CD8-positive, alpha-beta memory T cell (primary cell): ENCODE measurements around the gene VMP1. TPM values are rescaled to one million over a fixed set of nuclear protein-coding genes. Genes with fewer than 3 reads are reported as not detected.

Experiments used
- CTCF ChIA-PET: fragments of 350-600 bp; sonication (Branson Sonifier 250); formaldehyde crosslinking; loops from one replicate; lab custom pipeline; 2021; ENCODE audit warnings: antibody characterized with exemption; lab: Charles Lee
- POLR2A ChIA-PET: fragments of 350-600 bp; sonication (Branson Sonifier 250); formaldehyde crosslinking; loops from one replicate; lab custom pipeline; 2021; ENCODE audit warnings: antibody characterized with exemption; lab: Charles Lee
- DNase-seq, 5 donors: peaks; one replicate each; pipeline versions ENCODE4 v3.0.0 to v3.0.0-alpha.2; 2020 to 2022; ENCODE audit warnings: mixed read lengths in 1 of 5
- H3K27ac ChIP-seq: one replicate; pipeline ENCODE4 v1.7.0; 2013; ENCODE audit warnings: low read depth, mild to moderate bottlenecking, low read length, moderate library complexity
- H3K27me3 ChIP-seq: 2 replicates; pipeline ENCODE4 v1.7.0; 2013; ENCODE audit warnings: low read length, mild to moderate bottlenecking; ENCODE audit not compliant: insufficient read depth, poor library complexity, severe bottlenecking
- H3K36me3 ChIP-seq: 2 replicates; pipeline ENCODE4 v1.7.0; 2013; ENCODE audit warnings: mild to moderate bottlenecking, low read length, moderate library complexity; ENCODE audit not compliant: insufficient read depth
- H3K4me1 ChIP-seq: 2 replicates; pipeline ENCODE4 v1.7.0; 2013; ENCODE audit warnings: mild to moderate bottlenecking, low read length, moderate library complexity; ENCODE audit not compliant: insufficient read depth
- H3K4me3 ChIP-seq: 2 replicates; pipeline ENCODE4 v1.7.0; 2013; ENCODE audit warnings: mild to moderate bottlenecking, low read length
- H3K9me3 ChIP-seq: 2 replicates; pipeline ENCODE4 v1.7.0; 2013; ENCODE audit warnings: mild to moderate bottlenecking, low read length
- H3K27ac Mint-ChIP-seq, 8 donors: one replicate each; pipeline ENCODE4 v1.8.0; 2020 to 2021; ENCODE audit warnings: mixed read lengths in 8 of 8, mild to moderate bottlenecking in 6 of 8, inconsistent platforms in 3 of 8, moderate library complexity in 3 of 8
- H3K27me3 Mint-ChIP-seq, 2 donors: one replicate each; pipeline ENCODE4 v1.8.0; 2020 to 2021; ENCODE audit warnings: mixed read lengths in 2 of 2, mild to moderate bottlenecking in 1 of 2, moderate library complexity in 1 of 2
- H3K36me3 Mint-ChIP-seq, 3 donors: one replicate each; pipeline ENCODE4 v1.8.0; 2020 to 2021; ENCODE audit warnings: mixed read lengths in 3 of 3, inconsistent platforms in 1 of 3, mild to moderate bottlenecking in 1 of 3
- H3K4me1 Mint-ChIP-seq, 3 donors: one replicate each; pipeline ENCODE4 v1.8.0; 2020 to 2021; ENCODE audit warnings: mixed read lengths in 3 of 3, inconsistent platforms in 1 of 3, mild to moderate bottlenecking in 1 of 3
- H3K4me3 Mint-ChIP-seq, 7 donors: one replicate each; pipeline ENCODE4 v1.8.0; 2020 to 2021; ENCODE audit warnings: mixed read lengths in 7 of 7, mild to moderate bottlenecking in 6 of 7, moderate library complexity in 4 of 7, inconsistent platforms in 2 of 7
- H3K9me3 Mint-ChIP-seq, 5 donors: one replicate each; pipeline ENCODE4 v1.8.0; 2020 to 2022; ENCODE audit warnings: mixed read lengths in 5 of 5, mild to moderate bottlenecking in 3 of 5, moderate library complexity in 2 of 5, inconsistent platforms in 1 of 5
- polyA plus RNA-seq: library from polyadenylated mRNA; unstranded; fragments of 300-500 nt; fragmentation: Illumina TruSeq; gene quantifications from one replicate; pipeline ENCODE4 v1.2.3, GENCODE V29; 2021
- total RNA-seq, 2 experiments: library from RNA; stranded (reverse); gene quantifications; one replicate each; pipeline ENCODE4 v1.2.3, GENCODE V29; 2021

Gene VMP1
- total and polyA plus RNA-seq, 3 experiments from 2014 or later = 57.0 to 151 (median 150) TPM

DNA sequence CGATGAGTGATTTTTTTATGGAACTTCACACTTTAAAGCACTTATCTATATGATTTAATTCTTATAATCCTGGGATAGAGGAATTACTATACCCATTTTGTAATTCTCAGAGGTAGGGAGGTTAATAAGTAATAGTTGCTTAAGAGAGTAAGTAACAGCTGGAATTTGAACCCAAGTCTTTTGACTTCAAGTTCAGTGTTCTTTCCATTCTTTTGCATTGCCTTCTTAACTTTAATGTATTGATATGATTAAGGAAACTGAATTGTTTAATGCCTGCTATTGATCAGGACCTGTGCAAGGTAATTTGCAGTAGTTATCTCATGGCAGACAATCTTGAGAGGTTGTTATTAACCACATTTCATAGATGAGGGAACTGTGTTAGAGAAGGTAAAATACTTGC, 106.8 kb downstream of the VMP1 start:
- no peaks in the 10 kb centered on the region for H3K4me1 ChIP-seq
- CTCF ChIA-PET = interaction anchor here (0.8 kb wide), 1 partner anchor 62 kb away, joined by 3 read pairs; no protein-coding TSS in a partner anchor
- peaks cover 7% of the 10 kb centered on the region for H3K36me3 ChIP-seq
- H3K27ac ChIP-seq = no peak overlapping the region
- no peaks in the 10 kb centered on the region for H3K9me3 ChIP-seq
- no peak overlapping the region for H3K4me3 ChIP-seq
- Mint-ChIP-seq H3K27me3 (no peaks in the 10 kb centered on the region), H3K27ac (peak overlapping the region in 1 of 8 donors; percentile 14), H3K36me3 (peaks cover 9 to 43% (median 12%) of the 10 kb centered on the region in 3 donors), H3K4me3 (no peak overlapping the region), H3K4me1 (peaks cover 7 to 11% (median 11%) of the 10 kb centered on the region in 3 donors), H3K9me3 (no peaks in the 10 kb centered on the region)
- no peak for DNase-seq
- no peaks in the 10 kb centered on the region for H3K27me3 ChIP-seq
- POLR2A ChIA-PET = no interaction called here

DNA sequence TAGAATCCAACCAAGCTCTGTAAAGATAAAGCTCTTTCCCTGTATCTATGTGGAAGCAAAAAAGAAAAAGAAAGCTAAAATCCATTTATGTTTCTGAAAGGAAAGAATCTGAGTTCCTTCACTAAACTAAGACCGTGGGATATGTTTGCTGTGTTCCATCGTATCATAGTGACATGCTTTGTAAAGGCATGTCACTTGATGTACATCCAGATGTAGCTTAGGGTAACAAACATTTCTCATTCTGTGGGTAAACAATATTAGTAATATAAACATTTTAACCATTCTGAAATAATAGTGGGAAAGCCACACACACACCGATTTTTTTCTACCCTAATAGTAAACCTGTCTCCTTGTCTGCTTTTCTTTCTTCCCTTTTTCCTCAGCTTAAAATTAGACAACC, 107.2 kb downstream of the VMP1 start:
- Histone ChIP-seq H3K4me1 (no peaks in the 10 kb centered on the region), H3K36me3 (peaks cover 7% of the 10 kb centered on the region), H3K27ac (no peak overlapping the region), H3K27me3 (no peaks in the 10 kb centered on the region), H3K4me3 (no peak overlapping the region), H3K9me3 (no peaks in the 10 kb centered on the region)
- peaks cover 9 to 41% (median 12%) of the 10 kb centered on the region in 3 donors for H3K36me3 Mint-ChIP-seq
- peak overlapping the region in 2 of 8 donors; percentile 14 to 52 for H3K27ac Mint-ChIP-seq
- no peak overlapping the region for H3K4me3 Mint-ChIP-seq
- DNase-seq = no peak
- ChIA-PET POLR2A (no interaction called here), CTCF (interaction anchor here (0.8 kb wide), 1 partner anchor 63 kb away, joined by 3 read pairs; no protein-coding TSS in a partner anchor)
- no peaks in the 10 kb centered on the region for H3K27me3 Mint-ChIP-seq
- H3K9me3 Mint-ChIP-seq = no peaks in the 10 kb centered on the region
- H3K4me1 Mint-ChIP-seq = peaks cover 7 to 12% (median 11%) of the 10 kb centered on the region in 3 donors

DNA sequence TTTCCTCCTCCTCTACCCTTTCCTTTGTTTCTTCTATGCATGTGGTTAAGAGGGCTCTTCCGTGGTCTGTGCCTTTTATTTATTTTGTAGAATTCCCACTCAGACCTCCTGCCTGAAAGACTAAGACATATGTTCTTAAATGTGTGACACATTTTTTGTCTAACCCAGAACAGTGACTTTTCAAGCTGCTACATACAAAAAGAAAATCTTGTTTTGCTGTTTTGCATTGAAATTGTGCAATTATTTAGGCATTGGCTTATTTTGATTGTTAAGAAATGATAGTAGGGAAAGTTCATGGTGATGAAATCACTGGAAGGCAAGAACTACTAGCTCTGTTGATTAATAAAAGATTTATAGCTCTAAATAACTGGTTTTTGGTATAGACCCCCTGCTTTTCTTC, 108.5 kb downstream of the VMP1 start:
- Mint-ChIP-seq H3K9me3 (no peaks in the 10 kb centered on the region), H3K4me3 (no peak overlapping the region), H3K27me3 (no peaks in the 10 kb centered on the region), H3K36me3 (peaks cover 9 to 47% (median 16%) of the 10 kb centered on the region in 3 donors), H3K4me1 (peaks cover 7 to 20% (median 11%) of the 10 kb centered on the region in 3 donors), H3K27ac (peak overlapping the region in 1 of 8 donors; percentile 17)
- H3K27me3 ChIP-seq = no peaks in the 10 kb centered on the region
- no peaks in the 10 kb centered on the region for H3K9me3 ChIP-seq
- no peaks in the 10 kb centered on the region for H3K4me1 ChIP-seq
- ChIA-PET CTCF (interaction anchor here (1.0 kb wide), 1 partner anchor 38 kb away, joined by 3 read pairs; no protein-coding TSS in a partner anchor), POLR2A (interaction anchor here (0.6 kb wide), 1 partner anchor 16 kb away, joined by 6 read pairs; no protein-coding TSS in a partner anchor)
- no peak for DNase-seq
- H3K36me3 ChIP-seq = peaks cover 7% of the 10 kb centered on the region
- no peak overlapping the region for H3K4me3 ChIP-seq
- H3K27ac ChIP-seq = no peak overlapping the region

DNA sequence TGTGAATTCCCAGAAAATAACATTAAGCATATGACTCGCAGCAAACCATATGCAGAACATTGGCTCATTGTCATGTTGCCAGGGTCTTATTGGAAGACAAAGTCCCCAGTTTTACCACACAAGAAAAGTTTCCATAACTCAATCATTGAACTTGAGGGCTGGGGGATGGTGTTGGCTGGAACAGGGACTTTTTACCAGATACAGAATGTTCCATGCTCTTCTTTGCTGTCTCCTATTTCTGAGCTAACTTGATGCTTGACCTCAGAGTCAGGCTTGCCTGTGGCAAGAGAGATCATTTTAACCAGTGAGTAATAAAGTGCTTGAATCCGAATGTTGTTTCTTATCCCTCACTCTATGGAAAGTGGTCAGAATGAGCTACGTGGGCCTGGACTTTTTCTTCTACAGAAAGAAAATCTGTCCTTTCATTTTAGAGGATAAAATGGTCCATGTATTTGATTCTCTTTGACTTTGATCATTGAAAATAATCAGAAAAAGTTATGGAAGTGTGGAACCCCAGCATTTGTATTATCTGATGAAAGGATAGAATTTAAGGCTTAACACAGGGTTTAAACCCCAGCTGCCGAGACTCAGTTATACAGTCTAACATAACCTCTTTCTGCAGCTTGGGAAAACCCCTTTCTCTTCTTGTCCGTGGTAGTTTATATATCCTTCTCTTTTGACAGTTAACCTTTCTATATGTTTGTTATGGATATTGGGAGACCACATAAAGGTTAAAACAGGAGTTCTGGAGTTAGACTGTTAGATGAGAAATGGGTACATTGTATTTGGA, 118.3 kb downstream of the VMP1 start:
- ChIA-PET POLR2A (no interaction called here), CTCF (interaction anchor here (0.8 to 1.2 kb wide), 4 partner anchors 12 to 72 kb away, joined by 3 to 4 read pairs (median 4); no protein-coding TSS in a partner anchor)
- peak overlapping the region; percentile 1 to 92 (median 79) for H3K27ac Mint-ChIP-seq
- H3K9me3 Mint-ChIP-seq = no peaks in the 10 kb centered on the region
- H3K4me1 ChIP-seq = peaks cover 53% of the 10 kb centered on the region
- no peak overlapping the region for H3K27ac ChIP-seq
- H3K4me3 Mint-ChIP-seq = peak overlapping the region; percentile 7 to 55 (median 27)
- DNase-seq = no peak
- H3K9me3 ChIP-seq = no peaks in the 10 kb centered on the region
- peaks cover 0 to 11% (median 0%) of the 10 kb centered on the region in 3 donors for H3K36me3 Mint-ChIP-seq
- H3K27me3 Mint-ChIP-seq = no peaks in the 10 kb centered on the region
- no peaks in the 10 kb centered on the region for H3K27me3 ChIP-seq
- H3K4me3 ChIP-seq = no peak overlapping the region
- peaks cover 43 to 58% (median 55%) of the 10 kb centered on the region in 3 donors for H3K4me1 Mint-ChIP-seq
- no peaks in the 10 kb centered on the region for H3K36me3 ChIP-seq

DNA sequence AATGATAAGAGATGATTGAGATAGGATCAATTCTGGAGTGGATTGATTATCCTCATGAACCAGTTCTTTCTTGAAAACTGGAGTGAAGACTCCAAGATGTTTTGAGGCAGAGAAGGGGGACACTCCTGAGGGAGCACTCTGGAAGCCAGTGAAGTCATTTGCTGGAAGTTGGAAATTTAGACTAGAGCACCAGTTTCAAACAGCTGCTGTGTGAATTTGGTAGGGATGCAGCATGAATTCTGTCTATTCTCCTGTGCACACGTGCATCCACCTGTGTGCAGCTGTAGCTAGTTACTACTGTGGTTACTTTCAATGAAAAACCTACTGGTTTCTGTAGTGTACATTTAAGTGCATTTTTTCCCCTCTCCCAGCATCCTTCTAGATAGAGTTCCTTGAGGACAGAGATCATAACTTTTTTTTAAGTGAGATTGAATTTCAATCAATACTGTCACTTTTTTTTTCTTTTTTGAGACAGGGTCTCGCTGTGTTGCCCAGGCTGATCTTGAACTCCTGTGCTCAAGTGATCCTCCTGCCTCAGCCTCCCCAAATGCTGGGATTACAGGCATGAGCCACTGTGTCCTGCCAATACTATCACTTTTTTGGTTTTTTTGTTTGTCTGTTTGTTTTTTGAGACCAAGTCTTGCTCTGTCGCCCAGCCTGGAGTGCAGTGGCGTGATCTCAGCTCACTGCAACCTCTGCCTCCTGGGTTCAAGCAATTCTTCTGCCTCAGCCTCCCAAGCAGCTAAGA, 119.4 kb downstream of the VMP1 start:
- peak overlapping the region; percentile 83 to 98 (median 88) for H3K27ac Mint-ChIP-seq
- DNase-seq = no peak
- Histone ChIP-seq H3K27me3 (no peaks in the 10 kb centered on the region), H3K36me3 (no peaks in the 10 kb centered on the region), H3K4me3 (no peak overlapping the region), H3K9me3 (no peaks in the 10 kb centered on the region), H3K27ac (no peak overlapping the region), H3K4me1 (peaks cover 55% of the 10 kb centered on the region)
- no peaks in the 10 kb centered on the region for H3K27me3 Mint-ChIP-seq
- CTCF ChIA-PET = interaction anchor here (0.9 to 2.0 kb wide), 4 partner anchors 12 to 140 kb away, joined by 3 to 18 read pairs (median 4); no protein-coding TSS in a partner anchor
- H3K4me3 Mint-ChIP-seq = peak overlapping the region in 5 of 7 donors; percentile 7 to 48 (median 15)
- peaks cover 0 to 8% (median 0%) of the 10 kb centered on the region in 3 donors for H3K36me3 Mint-ChIP-seq
- peaks cover 48 to 67% (median 61%) of the 10 kb centered on the region in 3 donors for H3K4me1 Mint-ChIP-seq
- POLR2A ChIA-PET = interaction anchor here (0.7 to 3.5 kb wide), 2 partner anchors 12 to 19 kb away, joined by 4 to 45 read pairs; no protein-coding TSS in a partner anchor
- no peaks in the 10 kb centered on the region for H3K9me3 Mint-ChIP-seq

DNA sequence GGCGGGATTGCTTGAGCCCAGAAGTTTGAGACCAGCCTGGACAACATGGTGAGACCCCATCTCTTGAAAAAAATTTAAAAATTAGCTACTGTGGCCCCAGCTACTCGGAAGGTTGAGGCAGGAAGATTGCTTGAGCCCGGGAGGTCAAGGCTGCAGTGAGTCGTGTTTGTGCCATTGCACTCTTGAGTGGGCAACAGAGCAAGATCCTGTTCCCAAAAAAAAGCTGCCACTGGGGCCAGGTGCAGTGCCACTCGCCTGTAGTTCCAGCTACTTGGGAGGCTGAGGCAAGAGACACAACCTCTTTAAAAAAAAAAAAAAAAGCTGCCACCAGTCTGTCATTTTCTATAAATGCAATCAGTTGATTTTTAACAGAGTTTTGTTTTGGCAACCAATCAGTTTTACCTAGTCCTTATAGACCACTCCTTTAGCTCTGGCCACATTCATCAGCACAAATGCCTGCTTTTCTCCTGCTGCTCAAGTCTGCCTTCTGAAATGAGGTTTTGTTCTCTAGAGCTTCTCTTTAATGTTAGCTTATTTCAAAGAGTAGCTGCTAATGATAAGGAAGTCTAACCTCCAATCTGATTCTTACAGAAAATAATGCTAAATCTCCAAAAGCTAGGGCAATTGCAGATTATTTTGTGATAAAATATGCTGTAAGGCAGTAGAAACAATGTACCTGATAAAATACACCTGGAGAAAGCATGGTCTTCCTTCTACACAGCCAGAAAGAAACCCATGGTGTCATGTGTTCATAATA, 120.4 kb downstream of the VMP1 start:
- H3K4me1 ChIP-seq = peaks cover 55% of the 10 kb centered on the region
- CTCF ChIA-PET = interaction anchor here (0.8 to 2.0 kb wide), 8 partner anchors 11 to 141 kb away, joined by 3 to 18 read pairs (median 3); no protein-coding TSS in a partner anchor
- peaks cover 0 to 1% (median 0%) of the 10 kb centered on the region in 3 donors for H3K36me3 Mint-ChIP-seq

DNA sequence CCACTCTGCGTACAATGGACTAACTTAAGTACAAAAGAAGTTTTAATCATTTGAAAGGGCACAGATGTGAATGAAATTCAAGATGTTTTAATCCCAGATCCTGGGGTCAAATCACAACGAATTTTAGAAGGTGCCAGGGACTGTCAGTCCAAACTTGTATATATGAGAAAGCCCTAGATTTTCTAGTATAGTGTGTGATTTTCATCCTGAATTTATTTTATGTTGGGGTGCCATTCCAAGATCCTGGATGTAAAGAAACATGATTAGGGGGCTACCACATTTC, 121.0 kb downstream of the VMP1 start:
- Mint-ChIP-seq H3K27ac (peak overlapping the region; percentile 84 to 98 (median 90)), H3K9me3 (no peaks in the 10 kb centered on the region), H3K27me3 (no peaks in the 10 kb centered on the region), H3K36me3 (peaks cover 0 to 3% (median under 1%) of the 10 kb centered on the region in 3 donors), H3K4me1 (peaks cover 50 to 78% (median 72%) of the 10 kb centered on the region in 3 donors), H3K4me3 (peak overlapping the region; percentile 57 to 77 (median 64))
- DNase-seq = no peak
- peak overlapping the region; percentile 85 for H3K27ac ChIP-seq
- no peaks in the 10 kb centered on the region for H3K9me3 ChIP-seq
- ChIA-PET POLR2A (interaction anchor here (0.5 to 3.5 kb wide), 3 partner anchors 11 to 42 kb away, joined by 4 to 45 read pairs (median 5); no protein-coding TSS in a partner anchor), CTCF (interaction anchor here (0.8 to 2.0 kb wide), 6 partner anchors 11 to 74 kb away, joined by 3 to 18 read pairs (median 4); no protein-coding TSS in a partner anchor)
- no peaks in the 10 kb centered on the region for H3K36me3 ChIP-seq
- H3K4me3 ChIP-seq = peak overlapping the region; percentile 50
- H3K4me1 ChIP-seq = peaks cover 55% of the 10 kb centered on the region
- no peaks in the 10 kb centered on the region for H3K27me3 ChIP-seq

More for the DNA sequence above, 120.4 kb downstream of the VMP1 start:
- peak overlapping the region; percentile 84 to 98 (median 90) for H3K27ac Mint-ChIP-seq
- no peaks in the 10 kb centered on the region for H3K27me3 Mint-ChIP-seq
- Histone ChIP-seq H3K9me3 (no peaks in the 10 kb centered on the region), H3K27ac (peak overlapping the region; percentile 85), H3K4me3 (peak overlapping the region; percentile 50), H3K27me3 (no peaks in the 10 kb centered on the region), H3K36me3 (no peaks in the 10 kb centered on the region)
- no peak for DNase-seq
- H3K4me1 Mint-ChIP-seq = peaks cover 48 to 72% (median 67%) of the 10 kb centered on the region in 3 donors
- POLR2A ChIA-PET = interaction anchor here (0.5 to 3.5 kb wide), 2 partner anchors 11 to 16 kb away, joined by 4 to 45 read pairs; no protein-coding TSS in a partner anchor
- H3K9me3 Mint-ChIP-seq = no peaks in the 10 kb centered on the region
- H3K4me3 Mint-ChIP-seq = peak overlapping the region; percentile 57 to 77 (median 64)
